SK-MEL-5 (cell line): ENCODE results near the gene TSPO. TPM values are rescaled to one million over a fixed set of nuclear protein-coding genes. Genes with fewer than 3 reads are reported as not detected.

ENCODE experiments used
- DNase-seq: peaks from one replicate; pipeline ENCODE4 v3.0.0-alpha.2; 2016; ENCODE audit warnings: low read depth, low spot score
- in situ Hi-C: cut with HindIII; loops from 2 replicates; pipeline ENCODE4 v1.10.0; 2016; ENCODE audit warnings: low sequenced_read_pairs, high pct_unique_total_duplicates, low pct_unique_long_range_greater_than_20kb
- total RNA-seq: library from RNA; depleted of rRNA; stranded (reverse); fragments of >200 nt; shearing (Covaris generic); gene quantifications from 2 replicates; pipeline ENCODE4 v1.2.3, GENCODE V29; 2014; rRNA removed

Gene TSPO
- total RNA-seq, 1 experiment from 2014 or later: 244 TPM

DNA sequence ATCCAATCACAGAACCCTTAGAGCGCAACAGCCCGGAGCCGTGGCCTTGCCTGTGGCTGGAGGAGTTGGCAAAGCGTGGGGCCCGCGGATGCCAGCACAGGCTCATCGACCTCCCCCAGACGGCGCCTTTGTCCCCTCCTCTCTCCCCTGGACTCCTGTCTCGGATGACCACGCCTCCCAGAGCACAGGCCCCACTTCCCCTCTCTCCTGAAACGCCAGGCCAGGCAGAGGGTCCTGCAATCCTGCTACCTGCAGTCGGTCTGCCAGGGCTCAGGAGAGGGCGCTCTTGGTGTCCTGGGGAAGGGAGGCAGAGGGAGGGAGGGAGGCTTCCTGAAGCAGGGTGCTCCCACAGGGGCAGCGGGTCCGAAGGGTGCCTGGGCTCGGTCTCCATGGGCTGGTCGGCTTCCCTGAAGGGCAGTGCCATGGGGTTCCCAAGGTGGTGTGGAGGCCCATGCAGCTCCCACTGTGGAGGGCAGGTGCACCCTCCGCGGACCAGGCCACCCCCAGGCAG, 52.2 kb downstream of the TSPO start:
- no peak for DNase-seq
- in situ Hi-C loops: no loop called here

DNA sequence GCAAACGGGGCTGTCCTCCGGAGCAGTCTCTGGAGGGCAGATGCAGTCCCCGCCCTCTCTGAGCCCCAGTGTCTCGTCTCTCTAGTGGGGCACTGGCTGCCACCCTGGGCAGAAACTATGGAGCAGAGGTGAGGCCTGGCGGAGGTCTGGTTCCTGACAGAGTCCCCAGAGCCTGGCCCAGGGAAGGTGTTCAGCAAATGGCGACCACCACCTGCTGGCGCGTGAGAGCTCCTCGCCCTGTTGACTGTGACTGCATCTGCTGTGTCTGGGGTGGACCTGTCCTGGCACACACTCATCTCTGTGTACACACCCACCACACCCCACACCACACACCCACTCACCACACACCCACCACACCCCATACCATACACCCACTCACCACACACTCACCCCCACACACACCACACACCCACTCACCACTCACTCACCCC, 53.9 kb downstream of the TSPO start:
- no peak for DNase-seq
- in situ Hi-C loops: no loop called here

DNA sequence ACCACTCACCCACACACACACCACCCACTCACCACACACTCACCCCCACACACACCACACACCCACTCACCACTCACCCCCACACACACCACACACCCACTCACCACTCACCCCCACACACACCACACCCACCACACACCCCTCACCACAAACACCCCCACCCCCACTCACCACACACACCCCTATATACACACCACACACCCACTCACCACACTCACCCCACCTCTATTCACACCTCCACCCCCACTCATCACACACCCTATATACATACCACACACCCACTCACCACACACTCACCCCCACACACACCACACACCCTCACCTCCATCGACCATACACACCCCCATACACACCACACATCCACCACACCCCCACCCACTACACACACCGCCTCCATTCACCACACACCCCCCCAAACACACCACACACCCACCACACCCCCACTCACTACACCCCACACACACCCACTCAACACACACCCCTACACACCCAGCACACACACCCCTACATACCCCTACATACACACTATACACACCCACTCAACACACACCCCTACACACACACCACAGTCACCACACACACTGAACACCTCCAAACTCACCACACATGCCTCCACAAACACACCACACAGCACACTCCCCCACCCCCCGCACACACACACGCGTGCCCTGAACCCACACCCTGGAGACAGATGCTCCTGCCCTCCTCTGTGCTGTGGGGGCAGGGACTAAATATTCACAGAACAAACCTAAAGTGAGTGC, 54.6 kb downstream of the TSPO start:
- in situ Hi-C loops: no loop called here
- no peak for DNase-seq

DNA sequence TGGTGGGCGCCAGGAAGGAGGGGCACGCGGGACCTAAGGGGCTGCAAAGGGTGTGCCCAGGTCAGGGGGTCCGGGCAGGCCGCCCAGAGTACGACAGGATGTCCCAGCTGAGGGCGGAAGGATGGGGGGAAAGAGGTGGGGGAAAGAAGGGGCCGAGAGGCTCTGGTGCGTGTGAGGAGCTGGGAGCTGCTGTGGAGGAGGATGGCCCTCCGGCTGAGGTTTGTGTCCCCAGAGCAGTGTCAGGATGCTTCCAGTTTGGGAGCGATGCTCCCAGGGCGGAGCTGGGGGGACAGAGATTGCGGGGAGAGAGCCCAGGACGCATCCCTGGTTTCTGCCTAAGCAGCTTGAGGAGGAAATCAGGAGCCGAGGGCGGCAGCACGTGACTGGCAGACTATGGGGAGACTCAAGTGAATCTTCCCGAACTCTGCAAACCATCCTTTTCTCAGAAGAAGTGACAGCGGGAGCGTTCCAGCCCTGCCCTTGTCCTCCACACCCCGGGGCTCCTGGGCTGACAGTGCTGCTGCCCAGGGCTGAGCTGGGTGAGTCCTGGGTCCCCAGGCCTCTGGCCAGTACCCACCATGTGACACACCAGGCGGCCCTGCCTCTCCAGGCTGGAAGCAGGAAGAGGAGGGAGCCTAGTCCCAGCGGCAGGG, 55.3 kb downstream of the TSPO start:
- in situ Hi-C loops: no loop called here

DNA sequence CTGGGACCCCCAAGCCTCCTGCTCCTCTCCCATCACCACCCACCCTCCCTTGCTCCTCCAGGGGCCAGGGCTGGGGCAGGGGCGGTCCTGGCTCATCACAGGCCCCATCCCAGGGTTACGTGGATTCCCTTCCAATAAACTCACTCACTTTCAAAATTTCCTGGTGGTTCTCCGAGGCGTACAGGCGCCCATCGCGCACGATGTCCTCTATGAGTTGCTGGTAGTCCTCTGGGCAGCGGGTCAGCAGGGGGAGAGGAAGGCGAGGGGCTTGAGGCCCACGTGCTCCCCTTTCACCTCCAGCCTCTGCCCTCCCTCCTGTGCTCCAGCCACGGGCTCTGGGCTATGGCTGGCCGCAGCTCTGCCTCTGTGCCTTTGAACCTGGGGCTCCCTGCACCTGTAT, 56.0 kb downstream of the TSPO start:
- in situ Hi-C loops: no loop called here
- DNase-seq: no peak

More for the DNA sequence above, 55.3 kb downstream of the TSPO start:
- no peak for DNase-seq

DNA sequence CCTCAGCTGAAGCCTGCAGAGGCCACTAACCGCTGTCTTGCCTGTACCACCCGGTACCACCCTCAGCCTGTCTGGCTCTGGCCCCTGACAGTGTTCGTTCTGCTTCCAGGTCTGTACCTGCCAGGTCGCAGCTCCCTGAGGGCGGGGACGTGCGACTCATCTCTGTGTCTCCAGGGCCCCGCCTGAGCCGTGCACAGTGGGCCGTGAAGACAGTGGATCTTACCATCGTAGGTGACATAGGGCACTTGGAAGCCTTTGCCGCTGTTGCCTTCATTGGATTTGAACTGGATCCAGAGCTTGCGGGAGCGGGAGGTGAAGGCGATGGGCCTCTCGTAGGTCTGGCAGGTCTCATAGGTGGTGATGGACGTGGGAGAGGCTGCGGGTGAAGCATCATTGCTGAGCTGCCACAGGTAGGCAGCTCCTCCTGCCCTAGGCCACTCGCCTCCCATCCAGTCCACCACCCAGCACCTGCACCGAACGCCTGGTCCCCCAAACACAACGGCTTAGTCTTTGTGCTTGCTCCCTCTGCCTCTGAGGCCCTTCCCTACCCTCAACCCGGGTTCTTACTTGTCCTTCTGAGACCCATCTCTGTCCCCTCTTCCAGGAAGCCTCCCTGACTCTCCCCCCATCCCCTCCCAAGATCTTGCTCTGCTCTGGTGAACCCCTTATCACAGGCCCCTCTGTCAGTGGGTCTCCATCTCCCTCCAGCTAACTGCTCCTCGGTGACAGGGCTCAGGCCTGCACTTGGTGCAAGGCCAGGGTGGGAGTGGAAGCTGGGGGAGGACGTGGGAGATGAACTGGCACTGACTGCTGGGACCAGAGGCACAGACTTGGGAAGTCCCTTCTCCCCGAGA, 56.7 kb downstream of the TSPO start:
- no peak for DNase-seq
- in situ Hi-C loops: no loop called here

DNA sequence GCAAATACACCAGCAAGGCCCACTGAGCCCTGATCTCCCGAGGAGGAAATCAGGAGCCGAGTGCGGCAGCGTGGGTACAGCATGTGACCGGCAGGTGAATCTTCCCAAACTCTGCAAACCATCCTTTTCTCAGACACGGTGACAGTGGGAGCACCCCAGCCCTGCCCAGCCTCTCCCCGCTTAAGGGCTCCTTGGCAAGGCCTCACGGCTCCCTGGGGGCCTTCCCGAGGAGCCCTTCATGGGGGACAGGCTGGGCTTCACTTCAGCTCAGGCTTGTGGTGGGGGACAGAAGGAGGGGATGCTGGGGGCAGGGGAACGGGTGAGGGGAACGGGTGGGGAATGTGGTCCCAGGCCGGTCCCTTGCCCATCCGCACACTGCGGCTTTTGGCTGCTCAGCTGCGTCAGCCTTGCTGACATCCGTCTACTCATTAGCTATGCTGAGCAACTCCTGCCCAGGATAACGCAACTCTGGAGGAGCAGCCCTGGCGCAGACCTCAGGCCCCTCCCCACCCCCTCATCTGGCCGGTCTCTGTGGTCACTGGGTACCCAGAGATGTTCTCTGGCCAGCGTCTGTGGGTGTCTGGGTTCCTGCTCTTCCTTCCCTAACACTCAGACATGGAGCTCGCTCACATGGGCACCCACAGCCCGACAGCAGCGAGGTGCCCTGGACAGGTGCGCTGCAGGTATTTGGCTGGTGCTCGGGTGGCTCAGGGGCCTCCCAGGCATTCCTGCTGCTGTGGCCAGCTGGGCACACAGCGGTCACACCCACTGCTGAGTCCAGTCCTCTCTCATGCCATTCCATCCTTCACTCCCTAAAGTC, 57.6 kb downstream of the TSPO start:
- DNase-seq: no peak
- in situ Hi-C loops: no loop called here

DNA sequence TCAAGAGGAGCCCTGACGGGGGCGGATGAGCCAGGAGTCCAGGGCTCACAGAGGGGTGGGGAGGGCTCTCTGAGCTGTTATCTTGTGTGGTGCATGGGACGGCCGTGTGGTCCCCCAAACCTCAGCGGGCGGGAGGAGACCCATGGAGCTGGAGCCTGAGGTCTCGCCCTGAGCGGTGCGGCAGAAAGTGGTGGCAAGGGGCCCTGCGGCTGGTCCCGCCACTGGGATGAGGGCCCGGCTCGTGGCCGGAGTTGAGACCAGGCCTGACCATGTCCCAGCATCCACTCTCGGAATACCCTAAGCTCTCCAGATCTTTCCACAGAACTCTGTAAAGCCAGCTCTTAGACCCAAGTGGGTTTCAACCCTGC, 58.1 kb downstream of the TSPO start:
- in situ Hi-C loops: no loop called here
- DNase-seq: no peak

DNA sequence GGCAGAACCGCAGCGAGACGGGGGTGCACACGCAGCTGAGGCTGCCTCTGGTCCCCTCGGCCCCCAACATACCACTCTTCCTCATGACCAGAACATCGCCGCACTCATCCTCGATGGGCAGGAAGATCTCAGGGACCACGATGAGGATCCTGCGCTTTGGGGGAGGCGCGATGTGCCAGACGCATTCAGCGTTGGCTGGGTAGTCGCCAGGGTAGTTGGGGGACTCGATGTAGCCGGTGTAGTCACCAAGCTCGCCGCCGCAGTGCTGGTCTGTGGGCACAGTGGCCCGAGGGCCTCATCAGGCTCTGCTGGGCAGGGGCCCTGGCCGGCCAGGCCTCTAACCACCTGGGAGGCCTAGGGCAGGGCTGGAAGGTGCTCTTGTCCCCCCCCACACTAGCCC, 58.6 kb downstream of the TSPO start:
- in situ Hi-C loops: no loop called here
- no peak for DNase-seq

DNA sequence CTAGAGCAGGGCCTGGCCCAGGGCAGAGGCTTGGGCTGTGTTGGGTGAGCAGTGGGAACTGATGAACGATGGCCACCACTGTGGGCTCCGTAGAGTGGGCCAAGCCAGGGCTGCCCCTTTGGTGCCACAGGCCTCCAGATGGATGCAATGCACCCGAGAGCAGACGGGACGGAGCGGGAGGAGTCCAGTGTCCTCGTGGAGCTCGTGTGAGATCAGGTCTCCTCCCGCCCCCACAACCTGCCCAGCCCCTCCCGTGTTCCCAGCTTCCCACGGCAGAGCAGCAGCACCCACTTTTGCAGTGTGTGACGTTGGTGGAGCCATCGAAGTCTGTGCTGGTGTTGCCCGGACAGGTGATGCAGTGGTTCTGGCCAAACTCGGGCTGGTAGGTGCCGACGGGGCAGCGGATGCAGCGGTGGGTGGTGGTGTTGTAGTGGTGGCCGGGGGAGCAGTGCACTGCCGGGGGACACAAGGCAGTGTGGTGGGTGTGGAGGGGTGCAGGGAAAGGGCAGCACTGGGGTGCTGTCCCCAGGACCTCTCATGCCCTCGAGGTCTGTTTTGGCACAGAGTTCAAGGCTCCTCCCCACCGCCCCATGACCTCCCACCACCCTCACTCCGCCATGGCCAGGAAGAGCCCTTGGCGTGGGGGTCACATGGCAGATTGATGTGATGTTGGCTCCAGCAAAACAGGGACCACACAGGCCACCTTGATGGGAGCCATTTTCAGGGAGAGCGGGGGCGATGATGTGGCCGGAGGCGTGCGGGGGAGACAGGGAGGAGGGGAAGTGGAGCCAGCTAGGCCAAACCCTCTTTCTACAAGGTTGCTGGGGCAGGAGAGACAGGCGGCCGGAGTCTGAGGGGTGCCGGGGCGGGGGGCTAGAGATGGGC, 59.5 kb downstream of the TSPO start:
- in situ Hi-C loops: no loop called here

DNA sequence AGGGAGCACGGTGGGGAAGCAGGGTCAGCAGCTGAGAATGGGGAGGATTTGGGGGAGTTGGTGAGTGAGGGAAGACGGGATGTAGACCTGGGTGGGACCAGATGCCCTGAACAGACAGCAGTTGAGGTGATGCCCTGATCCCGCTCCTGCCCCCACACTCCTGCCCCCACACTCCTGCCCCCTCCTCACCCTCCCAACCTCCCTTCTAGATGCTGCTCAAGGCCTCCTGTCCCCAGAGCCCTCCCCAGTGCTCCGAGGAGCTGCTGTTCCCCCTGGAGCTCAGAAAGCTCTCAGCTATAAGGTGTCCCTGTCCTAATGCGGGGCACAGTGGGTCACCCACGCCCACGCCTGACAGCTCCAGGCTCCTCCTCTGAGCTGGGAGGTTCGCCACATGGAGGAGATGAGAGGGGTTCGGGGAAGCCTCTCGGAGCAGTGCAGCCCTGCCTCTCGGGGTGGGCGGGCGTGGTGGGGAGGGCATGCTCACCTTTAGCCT, 60.6 kb downstream of the TSPO start:
- no peak for DNase-seq
- in situ Hi-C loops: no loop called here

More for the DNA sequence above, 59.5 kb downstream of the TSPO start:
- DNase-seq: no peak

DNA sequence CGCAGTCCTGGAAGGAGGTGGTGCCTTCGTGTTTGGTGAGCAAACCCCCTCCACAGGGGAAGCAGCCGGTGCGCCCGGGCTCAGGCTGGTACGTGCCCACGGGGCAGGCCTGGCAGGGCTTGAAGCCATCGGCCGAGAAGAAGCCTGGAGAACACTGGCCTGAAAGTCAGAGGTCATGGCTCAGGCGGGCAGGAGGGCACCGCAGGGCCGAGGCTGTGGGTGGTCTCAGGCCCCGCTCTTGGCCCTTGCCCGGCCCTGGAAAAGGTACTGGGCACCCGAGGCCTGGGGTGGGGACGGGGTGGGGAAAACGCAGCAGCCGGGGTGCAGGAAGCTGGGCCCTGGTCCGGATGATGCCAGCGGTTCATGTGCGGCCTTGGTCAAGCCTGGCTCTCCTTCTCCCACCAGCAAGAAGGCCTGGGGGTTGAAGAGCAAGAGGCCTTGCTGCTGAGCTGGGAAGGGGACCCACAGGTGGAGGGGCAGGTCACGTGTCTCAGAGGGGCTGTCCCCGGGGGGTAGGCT, 61.1 kb downstream of the TSPO start:
- in situ Hi-C loops: no loop called here

More for the DNA sequence above, 61.1 kb downstream of the TSPO start:
- DNase-seq: no peak

Other genes starting within 250 kb of the TSPO start
- 197 and 210 TPM in 2 replicates for gene PACSIN2, start 136.4 kb upstream of the TSPO start, total RNA-seq
- gene TTLL1, start 62.2 kb upstream of the TSPO start, total RNA-seq: 5.8 and 6.2 TPM in 2 replicates
- gene BIK, start 40.8 kb upstream of the TSPO start, total RNA-seq: 8.0 and 9.2 TPM in 2 replicates
- 14.7 and 17.3 TPM in 2 replicates for gene MCAT, start 8.2 kb upstream of the TSPO start, total RNA-seq
- 68.9 and 79.4 TPM in 2 replicates for gene TTLL12, start 35.6 kb downstream of the TSPO start, total RNA-seq
- 0.05 and 0.11 TPM in 2 replicates for gene SCUBE1, start 191.8 kb downstream of the TSPO start, total RNA-seq